HTERT RPE-1 (cell line): ENCODE results near the gene PDE4C.

ENCODE experiments used
- in situ Hi-C: fragments of 300-500 bp; cut with MboI; formaldehyde crosslinking; loops from 4 replicates; pipeline ENCODE4 v1.14.3; 2020; ENCODE audit warnings: low sequenced_read_pairs

PDE4C gene

DNA sequence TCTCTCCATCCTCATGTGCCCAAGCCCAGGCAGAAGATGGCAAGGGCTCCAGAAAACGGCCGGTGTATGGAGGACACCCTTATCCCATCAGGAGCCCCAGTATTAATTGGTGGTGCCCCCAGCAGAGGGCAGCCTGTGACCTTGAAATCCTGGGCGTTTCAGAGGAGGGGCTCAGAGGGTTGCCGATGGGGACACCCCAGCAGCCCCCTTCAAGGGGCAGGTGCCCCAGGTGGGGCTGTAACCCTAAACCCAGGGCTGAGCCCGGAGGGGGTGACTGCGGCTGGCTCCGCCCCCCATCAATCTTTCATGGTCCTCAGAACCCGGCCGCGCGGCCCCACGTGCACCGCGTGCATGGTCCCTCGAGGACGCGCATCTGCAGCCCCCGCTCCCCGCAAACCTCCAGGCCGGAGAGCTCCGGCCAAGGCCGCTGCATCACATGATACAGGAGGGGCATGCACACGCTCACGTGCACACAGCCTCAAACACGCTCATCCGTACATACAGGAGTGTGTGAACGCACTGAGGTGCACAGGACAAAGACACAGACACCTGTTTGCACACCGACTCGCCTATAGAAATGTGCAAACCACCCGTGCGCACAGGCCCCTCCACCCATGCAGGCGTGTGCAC, 23.3 kb downstream of the PDE4C start:
- in situ Hi-C loops: no loop called here

DNA sequence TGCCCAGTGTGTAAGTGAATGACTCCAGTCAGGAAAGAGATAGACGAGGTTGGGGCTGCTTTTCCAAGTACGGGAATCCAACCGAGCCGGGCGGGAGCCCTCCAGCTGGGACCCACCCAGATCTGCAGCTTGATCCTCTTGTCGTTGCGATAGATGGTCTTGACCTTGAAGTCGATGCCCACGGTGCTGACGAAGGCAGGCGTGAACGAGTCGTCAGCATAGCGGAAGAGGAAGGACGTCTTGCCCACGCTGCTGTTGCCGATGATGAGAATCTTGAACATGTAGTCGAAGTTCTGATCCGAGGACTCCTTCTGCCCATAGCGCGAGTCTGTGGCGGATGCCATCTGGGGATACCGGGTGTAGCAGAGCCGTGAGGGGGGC, 23.9 kb downstream of the PDE4C start:
- in situ Hi-C loops: no loop called here

DNA sequence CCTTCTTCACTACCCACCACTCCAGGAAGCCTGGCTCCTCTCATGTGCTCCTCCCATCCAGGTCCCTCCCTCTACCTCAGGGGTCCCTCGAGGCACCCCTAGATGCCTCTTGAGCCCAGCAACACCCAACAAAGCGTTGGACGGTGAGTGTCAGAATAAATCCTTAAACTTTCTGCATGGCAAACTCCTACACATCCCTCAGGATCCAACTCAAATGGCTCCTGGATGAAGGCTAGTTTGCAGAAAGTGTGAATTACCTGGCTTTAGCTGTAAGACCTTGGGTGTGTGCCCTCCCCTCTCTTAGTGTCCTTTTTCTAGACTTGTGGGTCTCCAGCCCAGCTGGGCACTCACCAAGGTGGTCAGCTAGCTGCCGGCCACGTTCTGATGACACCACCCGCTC, 27.9 kb downstream of the PDE4C start:
- in situ Hi-C loops: no loop called here

- in situ Hi-C loops: no loop called here
Measured at GRCh38 chr19:18197941-18198340, 28.3 kb downstream of the PDE4C start.

GRCh38 chr19:18197306-18197705, 28.9 kb downstream of the PDE4C start:
- in situ Hi-C loops: no loop called here

DNA sequence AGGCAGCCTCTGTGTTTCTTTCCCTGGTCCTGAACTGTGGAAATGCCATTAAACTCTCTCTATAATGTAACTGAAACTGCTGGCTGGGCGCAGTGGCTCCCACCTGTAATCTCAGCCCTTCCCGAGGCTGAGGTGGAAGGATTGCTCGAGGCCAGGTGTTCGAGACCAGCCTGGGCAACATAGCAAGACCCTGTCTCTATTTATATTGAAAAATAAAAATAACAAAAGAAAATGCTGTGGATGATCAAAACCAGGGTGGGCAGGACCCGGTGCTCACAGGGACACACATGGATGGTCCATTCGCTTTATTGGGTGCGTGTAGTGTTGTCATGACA, 29.8 kb downstream of the PDE4C start:
- in situ Hi-C loops: no loop called here

DNA sequence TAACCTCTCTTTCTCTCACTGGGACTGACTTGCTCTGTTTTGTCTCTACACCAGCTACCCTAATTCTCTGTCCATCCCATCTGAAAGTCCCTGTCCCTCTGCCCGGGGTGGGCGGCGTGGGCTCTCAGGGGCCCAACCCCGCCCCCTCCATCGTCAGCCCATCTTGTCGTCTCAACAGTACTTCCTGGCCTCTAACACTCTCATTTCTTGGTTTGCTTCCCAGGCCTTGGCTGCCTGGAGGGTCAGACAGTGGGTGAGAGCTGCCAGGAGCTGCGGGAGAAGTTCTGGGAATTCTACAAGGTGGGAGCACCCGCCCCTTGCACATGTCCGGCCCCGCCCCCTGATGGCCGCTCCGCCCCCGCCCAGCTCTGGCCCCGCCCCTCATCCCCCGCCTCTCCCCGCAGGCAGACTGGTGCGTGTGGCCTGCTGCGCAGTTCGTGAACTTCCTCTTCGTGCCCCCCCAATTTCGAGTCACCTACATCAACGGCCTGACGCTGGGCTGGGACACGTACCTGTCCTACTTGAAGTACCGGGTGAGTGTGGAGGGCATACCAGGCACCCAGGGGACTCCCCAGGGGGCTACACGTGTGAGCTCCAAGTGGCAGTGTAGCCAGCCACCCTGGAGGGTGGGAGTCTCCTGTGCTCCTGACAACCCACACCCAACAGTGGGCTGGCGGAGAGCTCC, 31.5 kb downstream of the PDE4C start:
- in situ Hi-C loops: no loop called here

DNA sequence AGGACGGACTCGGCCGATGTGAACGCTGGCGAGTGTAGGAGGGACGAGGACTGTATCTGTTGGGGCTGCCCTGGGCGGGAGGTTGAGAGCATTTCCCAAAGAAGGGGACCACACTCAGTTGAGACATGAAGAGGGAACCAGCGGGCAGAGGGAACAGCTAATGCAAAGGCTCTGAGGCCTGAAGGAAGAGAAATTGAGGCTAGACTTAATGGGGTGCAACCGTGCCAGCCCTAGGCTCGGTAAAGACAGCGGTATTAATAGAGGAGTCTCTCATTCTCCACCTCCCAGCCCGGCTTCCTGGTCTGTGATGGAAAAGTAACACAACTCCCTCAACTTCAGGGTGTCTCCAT, 32.1 kb downstream of the PDE4C start:
- in situ Hi-C loops: no loop called here

DNA sequence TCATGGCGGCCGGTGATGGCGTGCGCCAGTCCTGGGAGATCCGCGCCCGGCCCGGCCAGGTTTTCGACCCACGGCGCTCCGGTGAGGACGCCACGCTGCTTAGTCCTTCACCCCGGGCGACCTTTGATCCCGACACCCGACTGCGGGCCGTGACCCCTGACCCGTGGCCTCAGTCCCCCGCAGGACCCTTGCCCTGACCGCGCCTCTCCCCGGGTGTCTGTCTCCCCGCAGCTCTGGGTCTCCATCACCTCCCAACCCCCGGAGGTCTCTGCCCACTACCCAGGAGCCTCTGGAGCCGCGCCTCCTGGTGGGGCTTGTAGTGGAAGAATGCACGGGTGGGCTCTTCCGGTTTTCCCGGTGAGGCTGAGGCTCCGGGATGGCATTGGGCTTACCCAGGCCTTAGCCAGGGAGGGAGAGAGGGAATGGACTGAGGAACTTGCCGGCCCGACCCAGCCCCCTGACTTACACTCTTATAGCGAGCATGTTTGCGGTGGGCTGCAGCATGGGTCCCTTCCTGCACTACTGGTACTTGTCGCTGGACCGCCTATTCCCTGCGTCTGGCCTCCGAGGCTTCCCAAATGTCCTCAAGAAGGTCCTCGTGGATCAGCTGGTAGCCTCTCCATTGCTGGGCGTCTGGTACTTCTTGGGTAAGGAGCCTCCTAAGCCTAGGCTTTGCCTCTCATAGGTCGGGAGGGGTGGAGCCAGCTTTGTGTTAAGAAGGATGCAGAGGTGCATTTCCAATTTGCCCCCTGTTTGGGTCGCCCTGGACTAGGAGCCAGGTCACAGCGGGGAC, 32.7 kb downstream of the PDE4C start:
- in situ Hi-C loops: no loop called here

DNA sequence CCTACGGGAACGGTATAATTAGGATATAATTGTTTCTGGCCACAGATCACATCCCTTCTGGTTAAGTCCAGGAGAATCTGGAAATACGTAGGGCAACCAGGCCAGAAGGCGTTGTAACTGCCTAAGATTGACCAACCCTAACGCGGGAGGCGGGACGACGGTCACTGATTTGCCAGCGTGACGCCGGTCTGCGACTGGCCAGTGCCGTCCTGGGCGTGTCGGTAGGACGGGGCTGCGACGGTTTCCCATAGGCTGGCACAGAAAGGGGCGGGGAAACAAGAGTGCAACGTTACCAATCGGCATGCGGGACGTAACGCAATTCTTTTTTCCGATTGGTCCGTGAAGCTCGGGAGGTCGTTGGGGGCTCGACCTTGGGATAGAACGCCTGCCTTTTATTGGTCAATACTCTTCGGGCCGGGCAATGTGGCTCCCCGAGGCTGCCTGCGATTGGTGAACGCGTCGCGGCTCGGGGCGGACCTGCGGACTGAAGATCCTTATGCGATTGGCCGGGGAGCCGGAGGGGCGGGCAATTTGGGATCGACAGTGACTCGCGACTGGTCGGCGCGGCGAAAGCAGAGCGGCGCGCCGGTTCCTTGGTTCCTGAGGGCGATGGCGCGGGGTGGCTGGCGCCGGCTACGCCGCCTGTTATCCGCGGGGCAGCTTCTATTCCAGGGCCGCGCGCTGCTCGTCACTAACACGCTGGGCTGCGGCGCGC, 33.4 kb downstream of the PDE4C start, which contains the start of gene MPV17L2:
Gene MPV17L2, plus strand, starts transcription at position 546 of the 715 bp plus-strand sequence. Its CDS starts 64 bp downstream, at position 610.
- in situ Hi-C loops: no loop called here

- in situ Hi-C loops: no loop called here
Measured at GRCh38 chr19:18191640-18192062, 34.6 kb downstream of the PDE4C start.

DNA sequence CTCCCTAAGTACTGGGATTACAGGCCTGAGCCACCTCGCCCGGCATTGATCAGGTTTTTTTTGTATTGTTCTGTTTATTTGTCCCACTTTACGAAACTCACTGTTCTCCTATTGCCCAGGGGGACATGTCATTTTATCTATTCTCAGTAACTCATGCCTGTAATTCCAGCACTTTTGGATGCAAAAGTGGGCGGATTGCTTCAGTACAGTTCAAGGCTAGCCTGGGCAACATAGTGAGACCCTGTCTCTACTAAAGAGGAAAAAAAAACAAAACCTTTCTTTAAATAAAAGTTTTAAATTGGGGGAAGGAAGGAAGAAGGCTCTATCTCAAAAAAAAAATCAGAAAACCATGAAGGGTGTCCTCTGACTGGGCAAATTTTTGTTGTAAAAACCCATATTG, 36.0 kb downstream of the PDE4C start:
- in situ Hi-C loops: no loop called here

DNA sequence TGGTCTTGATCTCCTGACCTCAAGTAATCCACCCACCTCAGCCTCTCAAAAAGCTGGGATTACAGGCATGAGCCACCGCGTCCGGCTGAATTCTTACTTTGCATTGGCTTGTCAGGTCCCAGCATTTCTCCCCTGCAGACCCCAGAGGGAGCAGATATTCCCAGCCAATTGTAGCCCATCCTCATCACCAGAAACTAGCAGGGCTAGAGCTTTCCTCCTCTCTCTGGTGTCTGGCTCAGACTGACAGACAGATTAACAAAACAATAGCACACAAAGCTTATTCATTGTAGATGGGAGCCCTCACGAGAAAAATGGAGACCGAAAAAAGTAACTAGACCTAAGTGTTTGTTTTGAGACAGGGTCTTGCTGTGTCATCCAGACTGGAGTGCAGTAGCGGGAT, 40.7 kb downstream of the PDE4C start:
- in situ Hi-C loops: no loop called here

DNA sequence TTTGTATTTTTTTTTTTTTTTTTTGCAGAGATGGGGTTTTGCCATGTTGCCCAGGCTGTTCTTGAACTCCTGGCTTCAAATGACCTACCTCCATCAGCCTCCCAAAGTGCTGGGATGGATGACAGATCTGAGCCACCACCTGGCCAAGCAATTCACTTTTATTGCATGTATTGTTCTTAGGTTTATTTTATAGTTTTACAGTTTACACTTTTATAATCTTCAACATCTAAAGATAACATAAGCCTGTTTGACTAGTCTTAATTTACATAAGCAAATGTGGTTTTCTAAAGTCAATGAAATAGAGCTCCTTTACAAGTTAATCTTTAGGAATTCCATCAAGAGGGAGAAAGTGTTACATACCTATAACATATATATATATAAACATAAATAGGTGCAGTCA, 42.7 kb downstream of the PDE4C start:
- in situ Hi-C loops: no loop called here

GRCh38 chr19:18179957-18180356, 46.3 kb downstream of the PDE4C start:
- in situ Hi-C loops: no loop called here

- in situ Hi-C loops: no loop called here
Measured at GRCh38 chr19:18176367-18177310, 49.6 kb downstream of the PDE4C start.

- in situ Hi-C loops: no loop called here
Measured at GRCh38 chr19:18174983-18175382, 51.3 kb downstream of the PDE4C start.
